ENCODE measurements around the gene RBM43. TPM values are rescaled to one million over a fixed set of nuclear protein-coding genes. Genes with fewer than 3 reads are reported as not detected.

RBM43 gene
- total RNA-seq, 2 donors from 2014 or later = 1.1 to 2.4 TPM

GRCh38 chr2:151241224-151241623 is 20.4 kb downstream of the RBM43 start:
- 89% methylated on average over 3 of the region's 3 CpGs; no CpG with 5 or more reads in 1 of the 2 experiments for WGBS, 2 experiments (ENCODE audit: insufficient coverage in 1 of 2, insufficient read length in 1 of 2)
- H3K9ac ChIP-seq (ENCODE audit: extremely low read depth, low read length, poor library complexity, severe bottlenecking) = no peak overlapping the region
- no peak overlapping the region for H3K4me3 Mint-ChIP-seq
- no peaks in the 10 kb centered on the region for H3K36me3 Mint-ChIP-seq (ENCODE audit: low read depth)
- H3K4me3 ChIP-seq (ENCODE audit: low read length) = no peak overlapping the region
- TF ChIP-seq CTCF (conservative IDR thresholded peaks at IDR 0.05) = no peak
- no peaks in the 10 kb centered on the region for H3K27me3 Mint-ChIP-seq (ENCODE audit: insufficient read depth)
- H3K27me3 ChIP-seq (ENCODE audit: control insufficient read depth, insufficient read depth, low read length, poor library complexity, severe bottlenecking) = no peaks in the 10 kb centered on the region
- no peak overlapping the region for H3K27ac Mint-ChIP-seq
- no peaks in the 10 kb centered on the region for H3K36me3 ChIP-seq (ENCODE audit: control insufficient read depth, insufficient read depth, low read length)
- H3K9me3 Mint-ChIP-seq = no peaks in the 10 kb centered on the region
- DNase-seq = no peak
- no peaks in the 10 kb centered on the region for H3K4me1 ChIP-seq (ENCODE audit: control insufficient read depth, insufficient read depth, low read length)
- H3K4me1 Mint-ChIP-seq = no peaks in the 10 kb centered on the region
- no peaks in the 10 kb centered on the region for H3K9me3 ChIP-seq (ENCODE audit: control insufficient read depth, low read length)
- H3K27ac ChIP-seq (ENCODE audit: low read depth, low read length) = no peak overlapping the region

GRCh38 chr2:151240433-151240832 is 21.2 kb downstream of the RBM43 start:
- Mint-ChIP-seq H3K27ac (no peak overlapping the region), H3K4me3 (no peak overlapping the region), H3K4me1 (no peaks in the 10 kb centered on the region), H3K9me3 (no peaks in the 10 kb centered on the region), H3K27me3 (ENCODE audit: insufficient read depth) (no peaks in the 10 kb centered on the region), H3K36me3 (ENCODE audit: low read depth) (no peaks in the 10 kb centered on the region)
- no peak for TF ChIP-seq CTCF (conservative IDR thresholded peaks at IDR 0.05)
- WGBS, 2 experiments (ENCODE audit: insufficient coverage in 1 of 2, insufficient read length in 1 of 2) = 86% methylated on average over 1 of the region's 1 CpG; no CpG with 5 or more reads in 1 of the 2 experiments
- H3K4me1 ChIP-seq (ENCODE audit: control insufficient read depth, insufficient read depth, low read length) = no peaks in the 10 kb centered on the region
- H3K4me3 ChIP-seq (ENCODE audit: low read length) = no peak overlapping the region
- H3K27me3 ChIP-seq (ENCODE audit: control insufficient read depth, insufficient read depth, low read length, poor library complexity, severe bottlenecking) = no peaks in the 10 kb centered on the region
- H3K9me3 ChIP-seq (ENCODE audit: control insufficient read depth, low read length) = no peaks in the 10 kb centered on the region
- no peaks in the 10 kb centered on the region for H3K36me3 ChIP-seq (ENCODE audit: control insufficient read depth, insufficient read depth, low read length)
- H3K27ac ChIP-seq (ENCODE audit: low read depth, low read length) = no peak overlapping the region
- DNase-seq = no peak
- no peak overlapping the region for H3K9ac ChIP-seq (ENCODE audit: extremely low read depth, low read length, poor library complexity, severe bottlenecking)

- Histone ChIP-seq H3K27me3 (ENCODE audit: control insufficient read depth, insufficient read depth, low read length, poor library complexity, severe bottlenecking) (no peaks in the 10 kb centered on the region), H3K4me1 (ENCODE audit: control insufficient read depth, insufficient read depth, low read length) (no peaks in the 10 kb centered on the region), H3K36me3 (ENCODE audit: control insufficient read depth, insufficient read depth, low read length) (no peaks in the 10 kb centered on the region), H3K9ac (ENCODE audit: extremely low read depth, low read length, poor library complexity, severe bottlenecking) (no peak overlapping the region), H3K9me3 (ENCODE audit: control insufficient read depth, low read length) (no peaks in the 10 kb centered on the region), H3K4me3 (ENCODE audit: low read length) (no peak overlapping the region), H3K27ac (ENCODE audit: low read depth, low read length) (no peak overlapping the region)
- Mint-ChIP-seq H3K27ac (no peak overlapping the region), H3K36me3 (ENCODE audit: low read depth) (no peaks in the 10 kb centered on the region), H3K27me3 (ENCODE audit: insufficient read depth) (no peaks in the 10 kb centered on the region), H3K4me1 (no peaks in the 10 kb centered on the region), H3K4me3 (no peak overlapping the region), H3K9me3 (no peaks in the 10 kb centered on the region)
- DNase-seq = no peak
- no peak for TF ChIP-seq CTCF (conservative IDR thresholded peaks at IDR 0.05)
- WGBS, 2 experiments (ENCODE audit: insufficient coverage in 1 of 2, insufficient read length in 1 of 2) = 93 to 98% methylated on average over 7 to 8 of the region's 9 CpGs
Observed at GRCh38 chr2:151239624-151240023, 22.0 kb downstream of the RBM43 start.

All from endodermal cell (in vitro differentiated cells).